Measurements from ENCODE around the gene FBXO24. TPM values are rescaled to one million over a fixed set of nuclear protein-coding genes. Genes with fewer than 3 reads are reported as not detected.

Gene FBXO24
- total RNA-seq, 1 donor from 2014 or later, result 1.2 TPM

- Histone ChIP-seq H3K9ac (no peak overlapping the region), H3K4me3 (peak overlapping the region; percentile 61), H3K27ac (no peak overlapping the region), H3K4me2 (peak overlapping the region; percentile 98), H2AFZ (replicated peaks) (peak overlapping the region; percentile 100), H3K36me3 (no peaks in the 10 kb centered on the region), H3K79me2 (ENCODE audit: low read depth) (no peaks in the 10 kb centered on the region), H3F3A (ENCODE audit: low read depth) (peaks cover 12% of the 10 kb centered on the region), H4K20me1 (ENCODE audit: low read depth) (no peaks in the 10 kb centered on the region), H3K9me3 (ENCODE audit: low read depth) (no peaks in the 10 kb centered on the region), H3K4me1 (peaks cover 4% of the 10 kb centered on the region), H3K27me3 (peaks cover 37% of the 10 kb centered on the region)
- Mint-ChIP-seq H3K9me3 (peaks cover 2% of the 10 kb centered on the region), H3K27ac (no peak overlapping the region), H3K4me1 (peaks cover 13% of the 10 kb centered on the region), H3K27me3 (ENCODE audit: insufficient read depth, low read depth) (peaks cover 35% of the 10 kb centered on the region), H3K36me3 (no peaks in the 10 kb centered on the region), H3K4me3 (peak overlapping the region; percentile 81)
- peak; percentile 52 for TF ChIP-seq CTCF (IDR thresholded peaks at IDR 0.05)
- TF ChIP-seq EZH2 (IDR thresholded peaks at IDR 0.05), result peak; percentile 66
- no peak for TF ChIP-seq EZH2phosphoT487 (IDR thresholded peaks at IDR 0.05)
- DNase-seq (ENCODE audit: low spot score), result peak; percentile 76
Observed at GRCh38 chr7:100632951-100633717, 47.0 kb downstream of the FBXO24 start.

- peak; percentile 27 for DNase-seq (ENCODE audit: low spot score)
- Histone ChIP-seq H3F3A (ENCODE audit: low read depth) (peaks cover 5% of the 10 kb centered on the region), H3K9ac (no peak overlapping the region), H3K79me2 (ENCODE audit: low read depth) (no peaks in the 10 kb centered on the region), H3K27ac (no peak overlapping the region), H3K9me3 (ENCODE audit: low read depth) (no peaks in the 10 kb centered on the region), H2AFZ (replicated peaks) (peak overlapping the region; percentile 9), H3K27me3 (peaks cover under 1% of the 10 kb centered on the region), H4K20me1 (ENCODE audit: low read depth) (no peaks in the 10 kb centered on the region), H3K36me3 (no peaks in the 10 kb centered on the region), H3K4me3 (no peak overlapping the region), H3K4me1 (no peaks in the 10 kb centered on the region), H3K4me2 (no peak overlapping the region)
- H3K27ac Mint-ChIP-seq, result no peak overlapping the region
- no peaks in the 10 kb centered on the region for H3K36me3 Mint-ChIP-seq
- H3K27me3 Mint-ChIP-seq (ENCODE audit: insufficient read depth, low read depth), result peaks cover 10% of the 10 kb centered on the region
- H3K9me3 Mint-ChIP-seq, result no peaks in the 10 kb centered on the region
- TF ChIP-seq CTCF (IDR thresholded peaks at IDR 0.05) (no peak), EZH2 (IDR thresholded peaks at IDR 0.05) (no peak), EZH2phosphoT487 (IDR thresholded peaks at IDR 0.05) (no peak)
- no peak overlapping the region for H3K4me3 Mint-ChIP-seq
- H3K4me1 Mint-ChIP-seq, result peaks cover 3% of the 10 kb centered on the region
Observed at GRCh38 chr7:100639995-100640516, 53.9 kb downstream of the FBXO24 start.

GRCh38 chr7:100640517-100641440, 54.7 kb downstream of the FBXO24 start:
- Histone ChIP-seq H3K4me1 (no peaks in the 10 kb centered on the region), H3K27me3 (no peaks in the 10 kb centered on the region), H3K79me2 (ENCODE audit: low read depth) (no peaks in the 10 kb centered on the region), H3F3A (ENCODE audit: low read depth) (peaks cover 5% of the 10 kb centered on the region), H3K4me2 (no peak overlapping the region), H3K9ac (no peak overlapping the region), H3K9me3 (ENCODE audit: low read depth) (no peaks in the 10 kb centered on the region), H2AFZ (replicated peaks) (peak overlapping the region; percentile 9), H3K27ac (no peak overlapping the region), H3K36me3 (no peaks in the 10 kb centered on the region), H3K4me3 (no peak overlapping the region), H4K20me1 (ENCODE audit: low read depth) (no peaks in the 10 kb centered on the region)
- no peak overlapping the region for H3K27ac Mint-ChIP-seq
- H3K27me3 Mint-ChIP-seq (ENCODE audit: insufficient read depth, low read depth), result peaks cover 8% of the 10 kb centered on the region
- H3K9me3 Mint-ChIP-seq, result no peaks in the 10 kb centered on the region
- H3K36me3 Mint-ChIP-seq, result no peaks in the 10 kb centered on the region
- DNase-seq (ENCODE audit: low spot score), result no peak
- H3K4me3 Mint-ChIP-seq, result no peak overlapping the region
- TF ChIP-seq EZH2 (IDR thresholded peaks at IDR 0.05), result no peak
- no peak for TF ChIP-seq EZH2phosphoT487 (IDR thresholded peaks at IDR 0.05)
- TF ChIP-seq CTCF (IDR thresholded peaks at IDR 0.05), result no peak
- H3K4me1 Mint-ChIP-seq, result peaks cover 3% of the 10 kb centered on the region
